NCI-H774 (cell line): Measurements from ENCODE around the gene KSR1.

ENCODE experiments used
- DNase-seq: peaks from one replicate; lab custom pipeline; 2025; lab: John Stamatoyannopoulos, UW

The KSR1 gene

DNA sequence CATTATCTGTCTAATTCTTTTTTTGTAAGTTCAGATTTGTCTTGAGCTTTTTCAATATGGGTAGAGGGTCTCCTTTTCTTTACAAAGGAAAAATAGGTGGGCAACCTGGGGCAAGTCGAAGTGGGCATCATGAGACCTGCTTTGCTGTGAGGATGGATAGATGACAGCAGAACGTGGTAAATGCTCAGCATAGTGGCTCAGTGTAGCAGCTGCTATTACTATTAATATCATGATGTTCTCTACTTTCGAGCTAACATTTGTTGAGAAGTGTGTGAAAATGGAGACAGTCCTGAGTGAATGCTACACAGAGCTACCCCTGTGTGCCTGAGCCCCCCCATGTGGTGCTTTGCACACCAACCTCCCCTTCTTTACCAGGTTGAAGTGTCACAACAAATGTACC, 135.7 kb downstream of the KSR1 start:
- DNase-seq, result no peak

DNA sequence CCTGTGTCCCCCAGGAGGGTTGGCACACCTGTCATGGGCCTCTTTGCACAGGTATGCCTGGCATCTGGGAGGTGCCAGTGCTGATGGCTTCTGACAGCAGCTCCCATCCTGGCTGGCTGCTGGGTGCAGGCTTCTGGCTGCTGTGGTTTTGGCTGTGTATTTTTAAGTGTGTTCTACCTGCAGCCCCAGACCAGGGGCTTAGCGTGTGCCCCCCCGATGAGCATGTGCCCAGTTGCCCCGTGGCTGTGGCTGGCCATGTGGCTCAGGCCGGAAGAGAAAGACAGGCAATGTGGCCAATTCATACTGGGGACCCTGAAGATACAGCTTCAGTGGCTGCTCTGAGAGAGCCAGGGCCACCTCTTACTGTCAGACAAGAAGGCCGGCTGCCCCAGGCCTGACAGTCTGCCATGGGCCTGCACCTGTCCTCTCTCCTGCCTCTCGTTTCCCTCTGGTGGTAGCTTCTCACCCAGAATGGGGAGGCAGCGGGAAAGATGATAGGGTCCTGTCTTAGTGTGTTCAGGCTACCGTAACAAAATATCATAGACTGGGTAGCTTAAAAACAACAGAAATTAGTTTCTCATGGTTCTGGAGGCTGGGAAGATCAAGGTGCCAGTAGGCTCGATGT, 137.1 kb downstream of the KSR1 start:
- DNase-seq, result no peak

DNA sequence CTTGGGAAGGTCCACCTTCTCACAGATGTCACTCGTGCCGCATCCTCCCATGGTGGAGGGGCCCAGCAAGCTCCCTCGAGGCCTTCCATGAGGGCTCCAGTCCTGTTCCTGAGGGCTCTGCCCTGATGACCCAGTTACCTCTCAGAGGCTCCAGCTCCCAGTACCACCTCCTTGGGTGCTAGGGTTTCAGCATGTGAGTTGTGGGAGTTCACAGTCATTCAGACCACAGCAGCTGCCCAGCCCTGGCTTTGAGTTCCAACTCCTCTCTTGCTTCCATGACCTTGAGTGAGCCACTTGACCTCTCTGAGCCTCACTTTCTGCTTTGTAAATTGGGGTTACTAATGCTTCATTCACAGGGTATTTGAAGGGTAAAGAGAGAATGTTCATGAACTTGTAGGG, 137.6 kb downstream of the KSR1 start:
- no peak for DNase-seq

GRCh38 chr17:27595208-27595607, 139.0 kb downstream of the KSR1 start:
- DNase-seq, result no peak

DNA sequence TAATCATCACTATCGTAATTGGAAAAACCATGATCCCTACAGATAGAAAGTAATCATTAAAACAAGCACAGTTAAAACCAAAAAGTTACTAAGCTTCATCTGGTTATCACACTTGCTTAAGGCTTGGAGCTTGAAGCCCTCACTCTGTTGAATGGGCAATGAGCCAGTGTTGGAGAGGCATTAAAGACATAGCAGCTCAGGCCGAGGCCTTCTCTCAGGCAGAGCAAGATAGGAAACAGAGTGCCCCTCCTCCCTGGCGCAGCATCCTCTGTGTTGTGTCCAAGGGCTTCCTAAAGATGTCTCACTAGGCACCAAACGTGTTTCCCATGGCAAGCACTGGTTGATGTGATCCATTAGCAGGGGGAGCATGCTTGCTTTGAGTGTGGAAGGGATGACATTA, 139.8 kb downstream of the KSR1 start:
- DNase-seq, result no peak

DNA sequence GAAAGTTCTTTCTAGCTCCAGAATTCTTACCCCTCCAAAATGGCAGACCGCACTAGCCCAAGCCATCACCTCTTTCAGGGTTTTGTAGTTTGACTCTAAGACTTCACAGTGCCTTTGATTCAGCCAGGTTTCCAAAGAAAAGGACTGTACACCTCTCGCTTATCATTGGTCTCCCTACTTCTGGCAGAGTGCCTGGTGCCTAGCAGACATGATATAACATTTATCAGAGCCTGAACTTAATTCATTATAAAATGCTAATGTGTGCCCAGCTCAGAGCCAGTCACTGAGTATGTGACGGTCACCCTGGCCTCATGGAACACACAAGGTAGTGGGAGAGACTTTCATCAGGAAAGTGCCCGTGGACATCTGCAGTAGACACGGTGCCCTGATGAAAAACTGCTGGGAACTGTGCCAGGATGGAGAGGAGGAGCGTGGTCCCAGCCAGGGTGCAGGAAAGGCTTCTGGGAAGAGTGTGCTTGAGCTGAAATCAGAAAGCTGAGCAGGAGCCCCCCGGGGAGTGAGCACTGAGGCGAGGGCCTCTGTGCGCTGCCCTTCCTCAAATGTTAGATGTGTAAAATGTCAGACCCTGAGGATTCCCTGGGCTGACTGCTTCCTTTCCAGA, 140.4 kb downstream of the KSR1 start:
- no peak for DNase-seq

GRCh38 chr17:27597188-27597580, 140.9 kb downstream of the KSR1 start:
- DNase-seq, result no peak

- no peak for DNase-seq
Observed at GRCh38 chr17:27597783-27598320, 141.6 kb downstream of the KSR1 start.

DNA sequence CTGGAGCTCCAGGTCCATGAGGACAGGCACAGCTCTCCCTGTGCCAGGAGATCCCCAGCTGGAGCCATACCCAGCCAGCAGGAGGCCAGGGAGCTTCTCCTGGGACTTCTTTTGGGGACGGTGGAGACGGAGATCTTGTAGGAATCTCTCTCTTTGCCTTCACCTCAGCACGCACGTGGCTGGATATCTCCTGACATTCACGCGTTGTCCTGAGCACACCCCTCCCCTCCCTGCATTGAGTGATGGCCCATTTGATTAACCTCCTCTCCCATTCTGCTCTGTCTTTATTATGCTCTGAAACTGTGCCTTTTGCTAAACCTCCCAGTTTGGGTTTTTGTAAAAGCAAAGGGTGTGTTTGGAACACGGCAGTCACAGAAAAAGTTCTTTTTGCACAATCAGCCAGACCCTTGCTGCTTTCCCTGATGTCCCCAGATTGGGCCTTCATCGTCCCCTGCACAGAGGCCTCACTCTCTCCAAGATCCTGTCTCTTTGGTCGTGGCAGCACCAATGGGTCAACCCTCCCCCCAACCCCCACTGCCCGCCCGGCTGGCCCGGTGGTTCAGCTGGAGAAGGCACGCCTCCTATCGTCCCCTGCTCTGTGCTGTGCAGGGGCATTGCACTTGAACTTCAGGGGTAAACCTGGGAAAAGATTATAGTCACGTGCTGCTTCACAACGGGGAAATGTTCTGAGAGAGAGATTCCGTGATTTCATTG, 142.2 kb downstream of the KSR1 start:
- no peak for DNase-seq

GRCh38 chr17:27600471-27600870, 144.2 kb downstream of the KSR1 start:
- no peak for DNase-seq

- peak; percentile 59 for DNase-seq
Observed at GRCh38 chr17:27601069-27601974, 145.1 kb downstream of the KSR1 start.

GRCh38 chr17:27601975-27602302, 145.7 kb downstream of the KSR1 start:
- DNase-seq, result no peak

DNA sequence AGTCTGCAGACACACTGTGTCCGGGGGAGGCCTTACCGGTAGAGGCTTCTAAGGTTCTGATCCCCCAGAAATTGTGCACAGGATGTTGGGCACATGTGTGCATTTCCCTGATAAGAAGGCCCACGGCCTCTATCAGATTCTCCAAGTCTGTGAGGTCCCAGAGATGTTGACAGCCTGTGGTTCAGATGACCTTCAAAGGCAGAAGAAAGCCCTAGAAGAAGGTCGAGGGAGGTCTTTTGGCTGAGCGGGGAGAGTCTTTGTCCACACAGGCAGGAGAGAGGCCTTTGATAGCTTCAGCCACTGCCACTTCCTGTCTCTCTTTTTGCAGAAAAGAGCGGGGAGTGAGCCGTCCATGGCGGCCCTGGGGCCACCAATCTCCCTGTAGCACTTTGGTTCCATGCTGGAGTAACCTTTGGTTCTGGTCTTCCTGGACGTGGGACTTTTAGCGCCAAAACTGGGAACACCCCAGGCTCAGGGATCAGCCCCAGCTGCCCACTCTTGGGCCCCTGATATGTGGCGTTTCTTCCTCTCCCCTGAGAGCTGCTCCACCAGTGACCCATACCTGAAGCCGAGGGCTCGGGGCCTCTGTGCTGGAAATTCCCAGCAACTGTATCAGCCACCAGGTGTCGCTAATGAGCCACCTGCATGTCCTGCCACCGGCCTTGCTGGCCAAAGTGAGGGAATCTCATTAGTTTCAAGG, 146.6 kb downstream of the KSR1 start:
- peak; percentile 40 for DNase-seq

DNA sequence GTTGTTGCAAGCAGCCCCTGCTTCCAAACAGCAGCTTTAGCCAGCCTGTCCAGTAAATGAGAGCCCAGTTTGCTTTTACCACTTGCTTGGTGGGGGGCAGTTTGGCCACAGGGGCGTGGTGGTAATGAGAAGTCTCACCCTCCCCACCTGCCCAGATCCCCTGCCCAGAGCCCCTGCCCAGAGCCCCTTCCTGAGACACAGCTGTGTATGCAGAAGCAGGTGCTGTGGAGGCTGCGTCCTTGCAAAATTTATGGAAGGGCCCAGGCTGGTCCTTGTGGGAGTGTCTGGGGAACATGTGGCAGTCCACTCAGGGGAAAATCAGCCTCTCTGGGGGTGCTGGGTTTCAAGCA, 147.1 kb downstream of the KSR1 start:
- DNase-seq, result no peak

DNA sequence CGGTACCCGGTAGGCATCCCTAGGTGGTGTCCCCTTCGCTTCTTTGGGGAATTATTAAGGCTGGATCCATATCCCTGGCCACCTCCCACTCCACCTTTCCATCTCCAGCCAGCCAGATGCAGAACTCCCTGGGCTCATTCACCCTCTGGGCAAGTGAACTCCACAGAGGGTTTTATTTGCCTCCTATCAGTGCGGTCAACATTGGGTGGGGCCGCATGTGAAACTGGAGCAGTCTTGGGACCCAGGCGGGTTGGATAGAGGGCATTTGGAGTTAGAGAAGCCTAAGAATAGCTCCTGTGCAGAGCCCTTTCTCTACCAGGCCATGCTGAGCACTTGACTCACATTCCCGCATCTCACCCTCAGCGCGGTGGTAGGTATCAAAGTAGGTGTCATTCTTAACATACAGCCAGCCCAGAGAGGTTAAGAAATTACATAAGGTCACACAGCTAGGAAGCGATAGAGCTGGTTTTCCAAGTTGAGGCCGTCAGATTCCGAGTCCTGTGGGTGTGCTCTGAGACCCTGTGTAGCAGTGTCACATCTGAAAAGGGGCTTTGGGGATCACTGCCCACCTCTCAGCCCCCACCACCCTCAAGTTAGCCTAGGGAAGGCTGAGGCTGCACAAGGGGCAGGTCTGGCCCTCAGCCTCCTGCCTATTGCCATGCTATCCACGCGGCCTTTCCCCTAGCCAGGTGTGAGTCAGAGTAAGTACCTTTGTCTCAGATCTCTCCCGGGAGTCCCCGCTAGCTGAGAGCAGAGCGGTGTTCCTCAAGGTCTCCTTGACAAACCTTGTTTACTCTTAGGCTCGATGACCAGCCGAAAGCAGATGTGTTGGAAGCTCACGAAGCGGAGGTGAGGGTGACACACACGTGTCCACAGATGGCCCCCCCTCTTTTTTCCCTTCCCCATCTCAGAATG, 147.9 kb downstream of the KSR1 start:
- no peak for DNase-seq

- no peak for DNase-seq
Observed at GRCh38 chr17:27605409-27605808, 149.2 kb downstream of the KSR1 start.

DNA sequence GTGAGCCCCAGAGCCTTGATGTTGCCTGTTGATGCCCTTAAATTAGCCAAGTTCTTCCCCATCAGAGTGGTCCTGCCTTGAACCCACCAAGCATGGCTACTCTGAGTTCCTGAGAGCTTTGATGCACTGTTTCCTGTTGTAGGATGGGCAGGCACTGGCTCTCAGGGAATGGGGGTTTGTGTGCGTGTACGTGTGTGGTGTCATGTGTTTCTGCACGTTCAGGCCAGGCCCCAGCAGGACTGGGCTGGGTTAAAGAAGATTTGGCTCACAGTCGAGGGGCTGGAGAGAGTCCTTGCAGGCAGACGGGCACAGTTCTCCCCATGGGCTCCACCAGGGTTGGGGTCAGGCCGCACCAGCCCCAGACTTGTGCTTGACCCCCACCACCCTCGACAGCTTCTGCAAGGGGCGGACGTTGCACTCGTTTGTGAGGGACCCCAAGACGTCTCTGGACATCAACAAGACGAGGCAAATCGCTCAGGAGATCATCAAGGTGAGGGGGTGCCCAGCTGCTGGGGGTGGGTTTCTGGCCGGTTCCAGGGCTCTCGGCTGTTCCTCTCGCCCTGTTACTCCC, 151.4 kb downstream of the KSR1 start:
- no peak for DNase-seq

GRCh38 chr17:27608328-27609230, 152.3 kb downstream of the KSR1 start:
- no peak for DNase-seq

- DNase-seq, result no peak
Observed at GRCh38 chr17:27609611-27610303, 153.5 kb downstream of the KSR1 start.
